HG03460 (cell line): ENCODE data around the gene MYH7B.

Experiments used
- ATAC-seq: cut with Tn5 transposase; IDR thresholded peaks from one replicate; pipeline ENCODE4 v1.9.1; 2021; ENCODE audit not compliant: unreplicated experiment

The MYH7B gene

GRCh38 chr20:34990231-34990630 is 34.6 kb downstream of the MYH7B start:
- no peak for ATAC-seq

- ATAC-seq, result no peak
Measured at GRCh38 chr20:34990661-34991214, 35.1 kb downstream of the MYH7B start.

GRCh38 chr20:34992751-34993417 is 37.2 kb downstream of the MYH7B start:
- no peak for ATAC-seq

GRCh38 chr20:34993941-34994508 is 38.4 kb downstream of the MYH7B start:
- no peak for ATAC-seq

- ATAC-seq, result no peak
Measured at GRCh38 chr20:34994509-34995131, 39.0 kb downstream of the MYH7B start.

- no peak for ATAC-seq
Measured at GRCh38 chr20:34995192-34995591, 39.5 kb downstream of the MYH7B start.

GRCh38 chr20:34995696-34996095 is 40.0 kb downstream of the MYH7B start:
- ATAC-seq, result no peak

DNA sequence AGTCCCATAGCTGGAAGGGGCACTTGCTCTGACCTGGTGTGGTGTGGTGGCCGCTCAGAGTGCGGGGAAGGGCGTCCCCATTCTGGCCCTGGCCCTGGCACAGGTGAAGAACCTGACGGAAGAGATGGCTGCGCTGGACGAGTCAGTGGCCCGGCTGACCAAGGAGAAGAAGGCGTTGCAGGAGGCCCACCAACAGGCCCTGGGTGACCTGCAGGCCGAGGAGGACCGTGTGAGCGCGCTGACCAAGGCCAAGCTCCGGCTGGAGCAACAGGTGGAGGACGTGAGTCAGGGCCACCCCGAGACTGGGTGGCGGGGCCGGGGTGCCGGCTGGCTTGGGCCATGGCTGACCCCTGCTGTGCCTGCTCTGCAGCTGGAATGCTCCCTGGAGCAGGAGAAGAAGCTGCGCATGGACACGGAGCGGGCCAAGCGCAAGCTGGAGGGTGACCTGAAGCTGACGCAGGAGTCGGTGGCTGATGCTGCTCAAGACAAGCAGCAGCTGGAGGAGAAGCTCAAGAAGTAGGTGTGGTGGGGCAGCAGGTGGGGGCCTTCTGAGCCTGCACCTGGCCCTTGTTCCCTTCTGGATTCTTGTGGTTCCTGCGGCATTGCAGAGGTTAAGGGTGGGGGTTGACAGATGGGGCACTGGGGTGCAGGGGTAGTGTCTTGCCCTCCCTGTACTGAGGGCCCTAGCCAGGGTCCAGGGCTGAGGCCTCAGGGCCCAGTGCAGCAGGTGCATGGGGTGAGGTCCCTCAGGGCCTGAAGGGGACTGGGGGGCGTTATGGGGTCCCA is 40.8 kb downstream of the MYH7B start:
- no peak for ATAC-seq

DNA sequence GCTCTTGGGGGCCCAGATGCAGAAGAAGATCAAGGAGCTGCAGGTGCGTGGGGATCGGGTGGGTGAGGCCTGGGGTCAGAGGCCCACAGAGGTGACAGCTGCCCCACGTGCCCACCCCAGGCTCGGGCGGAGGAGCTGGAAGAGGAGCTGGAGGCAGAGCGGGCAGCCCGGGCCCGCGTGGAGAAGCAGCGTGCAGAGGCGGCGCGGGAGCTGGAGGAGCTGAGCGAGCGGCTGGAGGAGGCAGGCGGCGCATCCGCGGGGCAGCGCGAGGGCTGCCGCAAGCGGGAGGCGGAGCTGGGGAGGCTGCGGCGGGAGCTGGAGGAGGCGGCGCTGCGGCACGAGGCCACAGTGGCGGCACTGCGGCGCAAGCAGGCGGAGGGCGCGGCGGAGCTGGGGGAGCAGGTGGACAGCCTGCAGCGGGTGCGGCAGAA is 41.5 kb downstream of the MYH7B start:
- no peak for ATAC-seq

DNA sequence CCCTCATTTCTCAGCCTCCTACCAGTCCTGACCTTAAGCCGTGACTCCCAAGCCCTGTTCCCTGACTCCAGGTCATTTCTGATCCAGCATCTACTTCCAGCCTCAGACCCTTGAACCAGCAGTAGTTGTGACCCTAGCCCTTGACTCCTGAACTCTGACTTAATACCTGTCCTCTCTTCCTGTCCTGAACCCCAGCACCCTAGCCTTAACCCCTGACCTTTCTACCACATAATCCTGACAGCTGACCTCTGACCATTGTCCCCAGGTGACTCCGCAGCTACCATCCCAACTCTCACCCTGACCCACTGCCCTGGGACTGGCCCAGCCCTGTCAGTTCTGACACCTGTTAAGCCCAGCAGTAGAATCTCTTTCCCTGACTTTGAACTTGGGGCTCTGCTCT is 42.1 kb downstream of the MYH7B start:
- no peak for ATAC-seq

- ATAC-seq, result no peak
Measured at GRCh38 chr20:34998331-34998950, 42.8 kb downstream of the MYH7B start.

- ATAC-seq, result no peak
Measured at GRCh38 chr20:34999021-34999451, 43.4 kb downstream of the MYH7B start.

- no peak for ATAC-seq
Measured at GRCh38 chr20:34999782-35000181, 44.1 kb downstream of the MYH7B start.

DNA sequence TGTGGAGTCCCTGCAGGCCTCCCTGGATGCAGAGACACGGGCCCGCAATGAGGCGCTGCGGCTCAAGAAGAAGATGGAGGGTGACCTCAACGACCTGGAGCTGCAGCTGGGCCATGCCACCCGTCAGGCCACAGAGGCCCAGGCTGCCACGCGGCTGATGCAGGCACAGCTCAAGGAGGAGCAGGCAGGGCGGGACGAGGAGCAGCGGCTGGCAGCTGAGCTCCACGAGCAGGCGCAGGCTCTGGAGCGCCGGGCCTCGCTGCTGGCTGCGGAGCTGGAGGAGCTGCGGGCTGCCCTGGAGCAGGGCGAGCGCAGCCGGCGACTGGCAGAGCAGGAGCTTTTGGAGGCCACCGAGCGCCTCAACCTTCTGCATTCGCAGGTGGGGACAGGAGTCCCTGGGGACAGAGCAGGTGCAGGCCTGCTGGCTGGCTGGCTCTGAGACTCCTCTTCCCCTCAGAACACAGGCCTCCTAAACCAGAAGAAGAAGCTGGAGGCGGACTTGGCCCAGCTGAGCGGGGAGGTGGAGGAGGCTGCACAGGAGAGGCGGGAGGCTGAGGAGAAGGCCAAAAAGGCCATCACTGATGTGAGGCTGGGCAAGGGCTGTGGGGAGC is 44.7 kb downstream of the MYH7B start:
- ATAC-seq, result no peak

- no peak for ATAC-seq
Measured at GRCh38 chr20:35000922-35001595, 45.4 kb downstream of the MYH7B start.

GRCh38 chr20:35001596-35002362 is 46.1 kb downstream of the MYH7B start:
- no peak for ATAC-seq

- no peak for ATAC-seq
Measured at GRCh38 chr20:35002426-35003210, 47.0 kb downstream of the MYH7B start.
